Heart left ventricle (tissue), 16 donors: ENCODE measurements around the gene SETD3. TPM values are rescaled to one million over a fixed set of nuclear protein-coding genes. Genes with fewer than 3 reads are reported as not detected.

Experiments used
- ATAC-seq, 4 donors: fragments of 200-7000 bp; cut with Tn5 transposase; one replicate each; pipeline ENCODE4 v1.9.1; 2020 to 2022; ENCODE audit warnings: moderate library complexity in 4 of 4, mild to moderate bottlenecking in 3 of 4, moderate number of reproducible peaks in 1 of 4
- DNase-seq, 5 donors: peaks; one replicate each; pipeline ENCODE4 v3.0.0-alpha.2; 2020
- H3K27ac ChIP-seq, 12 donors: fragments of 200-600 bp; sonication (generic) in 4 of 12; one replicate each; pipeline versions ENCODE4 v1.5.0 to v1.8.0; 2016 to 2022; ENCODE audit warnings: mild to moderate bottlenecking in 2 of 12
- H3K27me3 ChIP-seq, 9 donors: fragments of 200-600 bp; sonication (generic) in 2 of 9; one replicate each; pipeline versions ENCODE4 v1.5.1 to v1.8.0; 2016 to 2022; ENCODE audit warnings: mild to moderate bottlenecking in 3 of 9
- H3K36me3 ChIP-seq, 9 donors: fragments of 200-600 bp; sonication (generic) in 2 of 9; one replicate each; pipeline versions ENCODE4 v1.5.0 to v1.8.0; 2018 to 2022; ENCODE audit warnings: mild to moderate bottlenecking in 2 of 9
- H3K4me1 ChIP-seq, 12 donors: fragments of 200-600 bp; sonication (generic) in 4 of 12; one replicate each; pipeline versions ENCODE4 v1.5.0 to v1.8.0; 2016 to 2022; ENCODE audit warnings: mild to moderate bottlenecking in 3 of 12
- H3K4me3 ChIP-seq, 12 donors: fragments of 200-600 bp; sonication (generic) in 4 of 12; one replicate each; pipeline versions ENCODE4 v1.5.0 to v1.8.0; 2017 to 2022; ENCODE audit warnings: mild to moderate bottlenecking in 9 of 12, moderate library complexity in 4 of 12
- H3K9me3 ChIP-seq, 12 donors: fragments of 200-600 bp; sonication (generic) in 4 of 12; one replicate each; pipeline versions ENCODE4 v1.5.0 to v1.8.0; 2016 to 2022; ENCODE audit warnings: mild to moderate bottlenecking in 1 of 12
- CTCF ChIP-seq, 12 donors: fragments of 200-600 bp; sonication (generic) in 4 of 12; IDR thresholded peaks; one replicate each; pipeline versions ENCODE4 v1.5.0 to v1.8.0; 2018 to 2022; ENCODE audit warnings: antibody characterized with exemption in 12 of 12, mild to moderate bottlenecking in 5 of 12
- POLR2A ChIP-seq, 2 donors: fragments of 450-650 bp; IDR thresholded peaks; one replicate each; pipeline ENCODE4 v1.6.1; 2017; ENCODE audit warnings: antibody characterized with exemption in 2 of 2, mild to moderate bottlenecking in 2 of 2, moderate library complexity in 2 of 2
- WGBS, 4 donors: extraction: QIAGEN DNeasy Blood & Tissue Kit in 2 of 4; methylation state at CpG; one replicate each; pipeline versions ENCODE4 v1.1.5 to v1.1.7; 2013 to 2018; 5-methylcytosine and 5-hydroxymethylcytosine counted together
- intact Hi-C, 10 donors: fragments of 100-400 bp; cut with DNase I; formaldehyde crosslinking; loops; one replicate each; pipeline versions ENCODE4 v1.11.1 to v1.14.2; 2022
- polyA plus RNA-seq, 2 donors: library from polyadenylated mRNA; stranded (reverse); fragments of 200-250 nt; gene quantifications; one replicate each; pipeline ENCODE4 v1.2.3, GENCODE V29; 2013
- total RNA-seq, 9 donors: library from RNA; depleted of rRNA in 2 of 9; stranded (reverse); fragments of >200 nt in 2 of 9; fragmentation: NEBNext Ultra II Directional in 3 of 9; extraction: Animal tissue kit (Norgen Biotek cat#: 25700) in 3 of 9; gene quantifications; one replicate each; pipeline versions ENCODE4 v1.1.0 to v1.2.4, GENCODE V29; 2016 to 2023
- donor health status: ischemic (EF 13 %, LVEDD 7.1; RV severe dilation, severe dysfunction).
- donor health status: healthy with polysubstance abuse.
- donor health status: DM: no; HTN: yes; CAD: no.
- donor health status: DM: no; HTN: no; CAD: no.
- donor health status: ischemic (EF 25% LVEDD 6.9; RV normal size, moderate dysfunction).
- donor health status: ischemic (EF 25% LVEDD 5.7; RV mildly dilated, moderate dysfunction).
- donor health status: healthy.
- donor health status: DM: yes; HTN: yes; CAD: no.
- donor health status: ischemic (EF 35%, LVEDD 5.7; RV mildly dilated, moderate dysfunction).
- donor health status: nonischemic (EF 11% LVEDD 7.7; RV severe dilation, severe dysfunction).
- donor health status: DM: yes; HTN: yes; CAD: no.
- donor health status: PGD.
- donor health status: ischemic (EF 29% LVEDD 5.4; RV normal size, mild dysfunction).
- donor health status: nonischemic (EF 23%, LVEDD 6.1; RV moderate dilation, normal function).

Gene SETD3
- total and polyA plus RNA-seq, 11 donors = 49.7 to 130 (median 92.6) TPM

- ATAC-seq = no peak
- no peak overlapping the region for H3K4me3 ChIP-seq
- TF ChIP-seq POLR2A (IDR thresholded peaks at IDR 0.05) (no peak), CTCF (IDR thresholded peaks at IDR 0.05) (no peak)
- 82 to 90% (median 86%) methylated on average over 15 to 18 of the region's 18 CpGs for WGBS, 4 donors
- H3K27ac ChIP-seq = peak overlapping the region in 1 of 12 donors; percentile 38
- no peaks in the 10 kb centered on the region for H3K27me3 ChIP-seq
- DNase-seq = peak in 3 of 5 donors; percentile 19 to 33 (median 23)
- H3K36me3 ChIP-seq = peaks cover 0 to 5% (median 0%) of the 10 kb centered on the region in 9 donors
- peaks cover 6 to 64% (median 46%) of the 10 kb centered on the region in 12 donors for H3K4me1 ChIP-seq
- intact Hi-C loops = loop anchor here in 4 of 10 donors (2.0 to 10.0 kb wide), 3 partner anchors 85 to 363 kb away; no protein-coding TSS in a partner anchor
- H3K9me3 ChIP-seq = no peaks in the 10 kb centered on the region
These were observed 41.4 kb upstream of the SETD3 start for GRCh38 chr14:99522025-99522401.

- no peak for ATAC-seq
- TF ChIP-seq CTCF (IDR thresholded peaks at IDR 0.05) (no peak), POLR2A (IDR thresholded peaks at IDR 0.05) (no peak)
- peak in 2 of 5 donors; percentile 20 to 37 for DNase-seq
- H3K27ac ChIP-seq = peak overlapping the region in 1 of 12 donors; percentile 38
- H3K4me1 ChIP-seq = peaks cover 6 to 58% (median 44%) of the 10 kb centered on the region in 12 donors
- H3K36me3 ChIP-seq = peaks cover 0 to 5% (median 0%) of the 10 kb centered on the region in 9 donors
- no peaks in the 10 kb centered on the region for H3K27me3 ChIP-seq
- WGBS, 4 donors = 92 to 94% (median 94%) methylated on average over 9 to 25 of the region's 25 CpGs
- intact Hi-C loops = loop anchor here in 4 of 10 donors (2.0 to 10.0 kb wide), 3 partner anchors 86 to 363 kb away; no protein-coding TSS in a partner anchor
- no peaks in the 10 kb centered on the region for H3K9me3 ChIP-seq
- H3K4me3 ChIP-seq = no peak overlapping the region
These were observed 40.7 kb upstream of the SETD3 start for GRCh38 chr14:99521176-99522024.

GRCh38 chr14:99520571-99521081 lies 40.0 kb upstream of the SETD3 start:
- no peak for TF ChIP-seq POLR2A (IDR thresholded peaks at IDR 0.05)
- TF ChIP-seq CTCF (IDR thresholded peaks at IDR 0.05) = no peak
- peaks cover 5 to 50% (median 38%) of the 10 kb centered on the region in 12 donors for H3K4me1 ChIP-seq
- WGBS, 4 donors = 89 to 95% (median 94%) methylated on average over 8 to 11 of the region's 11 CpGs
- DNase-seq (peak in 3 of 5 donors; percentile 18 to 54 (median 19)), ATAC-seq (no peak)
- H3K27me3 ChIP-seq = no peaks in the 10 kb centered on the region
- intact Hi-C loops = loop anchor here in 3 of 10 donors (5.0 to 10.0 kb wide), 2 partner anchors 87 to 364 kb away; no protein-coding TSS in a partner anchor
- H3K27ac ChIP-seq = no peak overlapping the region
- H3K36me3 ChIP-seq = peaks cover 0 to 5% (median 0%) of the 10 kb centered on the region in 9 donors
- H3K9me3 ChIP-seq = no peaks in the 10 kb centered on the region
- no peak overlapping the region for H3K4me3 ChIP-seq

- intact Hi-C loops = loop anchor here in 5 of 10 donors (1.0 to 10.0 kb wide), 4 partner anchors 87 to 365 kb away; no protein-coding TSS in a partner anchor
- no peaks in the 10 kb centered on the region for H3K9me3 ChIP-seq
- 81 to 87% (median 84%) methylated on average over 5 to 6 of the region's 6 CpGs for WGBS, 4 donors
- H3K27me3 ChIP-seq = no peaks in the 10 kb centered on the region
- peaks cover 0 to 44% (median 31%) of the 10 kb centered on the region in 12 donors for H3K4me1 ChIP-seq
- H3K4me3 ChIP-seq = no peak overlapping the region
- H3K27ac ChIP-seq = no peak overlapping the region
- peaks cover 0 to 7% (median 0%) of the 10 kb centered on the region in 9 donors for H3K36me3 ChIP-seq
- no peak for ATAC-seq
- DNase-seq = peak in 3 of 5 donors; percentile 11 to 58 (median 18)
- no peak for TF ChIP-seq POLR2A (IDR thresholded peaks at IDR 0.05)
- no peak for TF ChIP-seq CTCF (IDR thresholded peaks at IDR 0.05)
These were observed 39.3 kb upstream of the SETD3 start for GRCh38 chr14:99519931-99520421.
